ENCODE data around the gene ABCC6.

The ABCC6 gene

DNA sequence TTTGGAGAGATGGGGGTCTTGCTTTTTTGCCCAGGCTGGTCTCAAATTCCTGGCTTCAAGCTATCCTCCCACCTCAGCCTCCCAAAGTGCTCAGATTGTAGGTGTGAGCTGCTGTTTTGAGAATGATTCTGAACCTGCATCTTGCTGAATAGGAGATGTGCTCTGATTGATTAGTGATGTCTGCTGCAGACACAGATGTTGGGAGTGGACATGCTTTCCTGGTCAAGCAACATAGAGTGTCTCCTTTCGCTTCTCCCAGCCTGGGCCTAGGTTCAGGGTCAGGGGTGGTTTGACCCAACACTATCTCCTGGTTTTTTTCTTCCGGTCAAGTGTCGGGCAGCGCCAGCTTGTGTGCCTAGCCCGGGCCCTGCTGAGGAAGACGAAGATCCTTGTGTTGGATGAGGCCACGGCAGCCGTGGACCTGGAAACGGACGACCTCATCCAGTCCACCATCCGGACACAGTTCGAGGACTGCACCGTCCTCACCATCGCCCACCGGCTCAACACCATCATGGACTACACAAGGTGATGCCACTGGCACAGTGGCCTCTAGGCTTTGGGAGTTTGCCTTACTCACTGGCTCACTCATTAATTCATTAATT, 85.2 kb downstream of the ABCC6 start:
- no peaks in the 10 kb centered on the region for H3K9me3 ChIP-seq (ENCODE audit: control insufficient read depth in 1 of 2, low read length in 2 of 2)
- peaks cover 59 to 85% of the 10 kb centered on the region in 2 donors for H3K36me3 ChIP-seq (ENCODE audit: control insufficient read depth in 1 of 2, insufficient read depth in 2 of 2, low read length in 2 of 2)
- no peak overlapping the region for H3K4me3 ChIP-seq (ENCODE audit: low read depth in 1 of 2, low read length in 2 of 2)
- H3K4me1 ChIP-seq (ENCODE audit: control insufficient read depth in 1 of 2, insufficient read depth in 2 of 2, low read length in 2 of 2), result peaks cover 0 to 3% of the 10 kb centered on the region in 2 donors
- H3K27me3 ChIP-seq (ENCODE audit: low read depth, low read length), result no peaks in the 10 kb centered on the region
- no peak overlapping the region for H3K27ac ChIP-seq (ENCODE audit: low read length)

DNA sequence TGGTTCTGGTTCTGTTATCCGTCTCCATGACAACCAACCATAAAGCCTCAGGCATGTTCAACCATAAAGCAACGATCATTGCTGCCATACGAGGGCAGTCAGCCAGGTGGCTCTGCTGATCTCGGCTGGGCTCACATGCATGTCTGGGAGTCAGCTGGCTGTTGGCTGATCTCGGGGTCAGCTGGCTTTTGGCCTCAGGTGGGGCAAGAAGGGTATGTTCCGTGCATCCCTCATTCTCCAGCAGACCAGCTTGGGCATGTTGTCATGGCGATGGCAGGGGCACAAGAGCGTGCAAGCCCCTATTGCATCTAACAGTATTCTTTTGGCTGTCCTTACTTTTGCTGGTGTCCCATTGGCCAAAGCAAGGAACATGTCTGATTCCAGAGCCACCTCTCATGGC, 86.2 kb downstream of the ABCC6 start:
- no peaks in the 10 kb centered on the region for H3K27me3 ChIP-seq (ENCODE audit: low read depth, low read length)
- H3K36me3 ChIP-seq (ENCODE audit: control insufficient read depth in 1 of 2, insufficient read depth in 2 of 2, low read length in 2 of 2), result peaks cover 58 to 85% of the 10 kb centered on the region in 2 donors
- H3K9me3 ChIP-seq (ENCODE audit: control insufficient read depth in 1 of 2, low read length in 2 of 2), result no peaks in the 10 kb centered on the region
- peaks cover 0 to 3% of the 10 kb centered on the region in 2 donors for H3K4me1 ChIP-seq (ENCODE audit: control insufficient read depth in 1 of 2, insufficient read depth in 2 of 2, low read length in 2 of 2)
- H3K27ac ChIP-seq (ENCODE audit: low read length), result no peak overlapping the region
- no peak overlapping the region for H3K4me3 ChIP-seq (ENCODE audit: low read depth in 1 of 2, low read length in 2 of 2)

DNA sequence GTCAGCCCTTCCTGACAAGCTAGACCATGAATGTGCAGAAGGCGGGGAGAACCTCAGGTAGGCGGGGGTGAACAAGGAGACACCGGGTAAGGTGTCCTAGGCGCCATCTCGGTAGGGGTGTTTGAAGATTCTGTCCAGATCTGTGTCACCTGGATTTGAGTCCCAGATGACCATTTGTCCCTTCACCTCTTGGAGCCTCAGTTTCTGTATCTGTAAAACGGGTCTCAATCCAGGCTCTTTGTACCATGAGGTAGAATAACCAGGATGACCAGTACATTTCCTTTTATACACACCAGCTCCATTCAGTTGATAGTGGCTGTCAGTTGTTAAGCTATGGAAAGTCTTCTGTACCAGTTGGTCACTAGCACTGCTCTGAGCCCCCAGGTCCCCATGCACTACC, 86.7 kb downstream of the ABCC6 start:
- Histone ChIP-seq H3K27ac (ENCODE audit: low read length) (no peak overlapping the region), H3K27me3 (ENCODE audit: low read depth, low read length) (no peaks in the 10 kb centered on the region), H3K9me3 (ENCODE audit: control insufficient read depth in 1 of 2, low read length in 2 of 2) (no peaks in the 10 kb centered on the region), H3K36me3 (ENCODE audit: control insufficient read depth in 1 of 2, insufficient read depth in 2 of 2, low read length in 2 of 2) (peaks cover 60 to 85% of the 10 kb centered on the region in 2 donors), H3K4me3 (ENCODE audit: low read depth in 1 of 2, low read length in 2 of 2) (no peak overlapping the region), H3K4me1 (ENCODE audit: control insufficient read depth in 1 of 2, insufficient read depth in 2 of 2, low read length in 2 of 2) (peaks cover 0 to 2% of the 10 kb centered on the region in 2 donors)

DNA sequence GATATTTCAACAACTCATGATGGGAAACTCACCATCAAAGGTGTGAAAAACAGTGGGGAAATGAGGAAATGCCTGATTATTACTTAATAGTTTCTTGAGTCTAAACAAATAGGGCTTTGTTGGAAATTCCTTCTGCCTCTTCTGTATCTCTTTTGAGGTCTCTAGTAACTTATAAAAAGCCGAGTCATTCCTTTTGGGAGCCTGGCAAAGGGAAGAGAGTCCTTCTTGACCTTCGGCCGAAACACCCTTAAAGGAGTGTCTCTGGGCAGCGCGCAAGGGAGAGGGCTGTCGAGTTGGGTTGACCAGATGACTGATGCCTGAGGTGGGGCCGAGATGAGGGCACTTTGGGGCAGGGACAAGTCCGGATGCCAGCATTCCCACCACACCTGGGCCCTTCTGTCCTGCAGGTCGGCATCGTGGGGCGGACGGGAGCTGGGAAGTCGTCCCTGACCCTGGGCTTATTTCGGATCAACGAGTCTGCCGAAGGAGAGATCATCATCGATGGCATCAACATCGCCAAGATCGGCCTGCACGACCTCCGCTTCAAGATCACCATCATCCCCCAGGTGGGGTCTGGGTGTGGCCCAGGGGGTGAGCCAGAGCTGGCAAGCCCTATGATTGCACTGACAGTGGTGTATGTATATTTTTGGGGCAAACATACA, 89.2 kb downstream of the ABCC6 start:
- no peaks in the 10 kb centered on the region for H3K27me3 ChIP-seq (ENCODE audit: low read depth, low read length)
- H3K36me3 ChIP-seq (ENCODE audit: control insufficient read depth in 1 of 2, insufficient read depth in 2 of 2, low read length in 2 of 2), result peaks cover 51 to 66% of the 10 kb centered on the region in 2 donors
- no peaks in the 10 kb centered on the region for H3K4me1 ChIP-seq (ENCODE audit: control insufficient read depth in 1 of 2, insufficient read depth in 2 of 2, low read length in 2 of 2)
- no peaks in the 10 kb centered on the region for H3K9me3 ChIP-seq (ENCODE audit: control insufficient read depth in 1 of 2, low read length in 2 of 2)
- H3K27ac ChIP-seq (ENCODE audit: low read length), result no peak overlapping the region
- no peak overlapping the region for H3K4me3 ChIP-seq (ENCODE audit: low read depth in 1 of 2, low read length in 2 of 2)

DNA sequence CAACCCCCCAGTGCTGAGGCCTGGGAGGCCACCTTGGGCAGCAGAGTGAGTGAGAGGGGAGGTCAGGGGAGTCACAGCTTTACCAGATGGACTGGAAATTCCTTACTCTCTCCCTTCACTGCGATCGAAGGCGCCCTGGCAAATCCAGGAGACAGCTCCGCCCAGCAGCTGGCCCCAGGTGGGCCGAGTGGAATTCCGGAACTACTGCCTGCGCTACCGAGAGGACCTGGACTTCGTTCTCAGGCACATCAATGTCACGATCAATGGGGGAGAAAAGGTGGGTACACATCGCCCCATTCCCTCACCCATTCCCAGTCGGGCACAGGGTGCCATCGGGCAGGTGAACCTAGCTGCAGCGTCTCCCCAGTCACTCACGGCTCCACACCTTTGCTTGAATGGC, 91.6 kb downstream of the ABCC6 start:
- H3K4me1 ChIP-seq (ENCODE audit: control insufficient read depth in 1 of 2, insufficient read depth in 2 of 2, low read length in 2 of 2), result peaks cover 0 to 4% of the 10 kb centered on the region in 2 donors
- H3K27me3 ChIP-seq (ENCODE audit: low read depth, low read length), result no peaks in the 10 kb centered on the region
- no peak overlapping the region for H3K4me3 ChIP-seq (ENCODE audit: low read depth in 1 of 2, low read length in 2 of 2)
- no peaks in the 10 kb centered on the region for H3K9me3 ChIP-seq (ENCODE audit: control insufficient read depth in 1 of 2, low read length in 2 of 2)
- H3K27ac ChIP-seq (ENCODE audit: low read length), result no peak overlapping the region
- H3K36me3 ChIP-seq (ENCODE audit: control insufficient read depth in 1 of 2, insufficient read depth in 2 of 2, low read length in 2 of 2), result peaks cover 44 to 45% of the 10 kb centered on the region in 2 donors

DNA sequence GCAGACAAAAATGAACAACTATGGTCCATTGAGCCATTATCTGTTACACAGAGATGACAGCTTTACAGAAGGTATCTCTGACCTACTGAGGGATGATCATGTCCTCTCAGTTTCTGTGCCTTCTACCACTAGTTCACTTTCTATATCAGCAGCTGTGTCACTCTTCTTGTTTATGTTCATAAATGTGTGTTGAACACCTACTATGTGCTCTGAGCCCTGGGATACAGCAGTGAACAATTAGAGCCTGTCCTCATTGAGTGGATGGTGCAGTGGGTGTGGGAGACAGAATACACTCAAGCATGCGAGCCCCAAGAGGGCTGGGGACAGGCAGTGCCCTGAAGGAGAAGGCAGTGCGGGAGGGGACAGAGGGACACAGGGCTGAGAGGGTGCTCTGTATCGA, 92.1 kb downstream of the ABCC6 start:
- no peak overlapping the region for H3K4me3 ChIP-seq (ENCODE audit: low read depth in 1 of 2, low read length in 2 of 2)
- H3K4me1 ChIP-seq (ENCODE audit: control insufficient read depth in 1 of 2, insufficient read depth in 2 of 2, low read length in 2 of 2), result peaks cover 0 to 4% of the 10 kb centered on the region in 2 donors
- H3K27ac ChIP-seq (ENCODE audit: low read length), result no peak overlapping the region
- H3K27me3 ChIP-seq (ENCODE audit: low read depth, low read length), result no peaks in the 10 kb centered on the region
- peaks cover 40 to 41% of the 10 kb centered on the region in 2 donors for H3K36me3 ChIP-seq (ENCODE audit: control insufficient read depth in 1 of 2, insufficient read depth in 2 of 2, low read length in 2 of 2)
- no peaks in the 10 kb centered on the region for H3K9me3 ChIP-seq (ENCODE audit: control insufficient read depth in 1 of 2, low read length in 2 of 2)

DNA sequence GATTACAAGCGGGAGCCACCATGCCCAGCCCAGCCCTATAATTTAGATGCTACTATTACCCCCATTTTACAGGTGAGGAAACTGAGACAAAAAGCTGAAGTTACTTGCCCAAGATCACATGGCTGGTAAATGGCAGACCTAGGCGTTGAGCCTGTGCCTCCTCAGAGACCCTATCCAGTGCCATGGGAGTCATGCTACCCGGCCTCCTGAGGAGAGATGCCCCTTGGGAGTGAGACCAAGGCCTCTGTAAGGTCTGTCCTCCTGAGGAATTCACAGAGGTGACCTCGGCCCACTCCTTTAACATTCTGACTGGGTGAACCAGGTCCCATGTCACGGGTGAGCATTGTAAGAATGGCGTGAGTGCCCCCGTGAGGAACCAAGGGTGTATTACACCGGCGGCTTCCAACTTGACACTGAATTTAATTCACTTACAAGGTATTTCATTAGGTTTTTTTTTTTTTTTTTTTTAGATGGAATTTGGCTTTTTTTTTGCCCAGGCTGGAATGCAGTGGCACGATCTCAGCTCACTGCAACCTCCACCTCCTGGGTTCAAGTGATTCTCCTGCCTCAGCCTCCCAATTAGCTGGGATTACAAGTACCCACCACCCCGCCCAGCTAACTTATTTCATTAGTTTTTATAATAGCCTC, 95.7 kb downstream of the ABCC6 start:
- H3K36me3 ChIP-seq (ENCODE audit: control insufficient read depth in 1 of 2, insufficient read depth in 2 of 2, low read length in 2 of 2), result peaks cover 38 to 41% of the 10 kb centered on the region in 2 donors
- H3K27ac ChIP-seq (ENCODE audit: low read length), result no peak overlapping the region
- H3K9me3 ChIP-seq (ENCODE audit: control insufficient read depth in 1 of 2, low read length in 2 of 2), result peaks cover 0 to 9% of the 10 kb centered on the region in 2 donors

DNA sequence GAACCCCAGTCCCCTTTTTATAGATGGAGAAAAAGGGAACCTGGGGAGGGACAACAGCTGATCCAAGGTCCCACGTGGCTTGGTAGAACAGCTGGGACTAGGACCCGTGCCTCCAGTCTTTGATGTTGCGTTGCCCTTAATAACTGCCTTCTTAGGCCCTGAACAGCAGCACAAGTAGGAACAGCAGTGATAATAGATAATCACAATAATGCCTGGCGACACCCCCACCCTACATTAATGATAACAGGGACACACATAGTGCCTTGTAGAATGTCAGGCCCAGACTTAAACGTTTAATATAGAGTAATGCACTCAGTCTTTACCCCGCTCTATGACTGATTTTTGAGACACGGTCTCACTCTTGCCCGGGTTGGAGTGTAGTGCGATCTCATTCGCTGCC, 96.4 kb downstream of the ABCC6 start:
- Histone ChIP-seq H3K27me3 (ENCODE audit: low read depth, low read length) (no peaks in the 10 kb centered on the region), H3K4me3 (ENCODE audit: low read depth in 1 of 2, low read length in 2 of 2) (no peak overlapping the region), H3K36me3 (ENCODE audit: control insufficient read depth in 1 of 2, insufficient read depth in 2 of 2, low read length in 2 of 2) (peaks cover 40 to 44% of the 10 kb centered on the region in 2 donors), H3K27ac (ENCODE audit: low read length) (no peak overlapping the region), H3K4me1 (ENCODE audit: control insufficient read depth in 1 of 2, insufficient read depth in 2 of 2, low read length in 2 of 2) (peaks cover 0 to 4% of the 10 kb centered on the region in 2 donors), H3K9me3 (ENCODE audit: control insufficient read depth in 1 of 2, low read length in 2 of 2) (peaks cover 0 to 9% of the 10 kb centered on the region in 2 donors)

More for the DNA sequence above, 95.7 kb downstream of the ABCC6 start:
- peaks cover 0 to 4% of the 10 kb centered on the region in 2 donors for H3K4me1 ChIP-seq (ENCODE audit: control insufficient read depth in 1 of 2, insufficient read depth in 2 of 2, low read length in 2 of 2)
- H3K27me3 ChIP-seq (ENCODE audit: low read depth, low read length), result no peaks in the 10 kb centered on the region
- H3K4me3 ChIP-seq (ENCODE audit: low read depth in 1 of 2, low read length in 2 of 2), result no peak overlapping the region

DNA sequence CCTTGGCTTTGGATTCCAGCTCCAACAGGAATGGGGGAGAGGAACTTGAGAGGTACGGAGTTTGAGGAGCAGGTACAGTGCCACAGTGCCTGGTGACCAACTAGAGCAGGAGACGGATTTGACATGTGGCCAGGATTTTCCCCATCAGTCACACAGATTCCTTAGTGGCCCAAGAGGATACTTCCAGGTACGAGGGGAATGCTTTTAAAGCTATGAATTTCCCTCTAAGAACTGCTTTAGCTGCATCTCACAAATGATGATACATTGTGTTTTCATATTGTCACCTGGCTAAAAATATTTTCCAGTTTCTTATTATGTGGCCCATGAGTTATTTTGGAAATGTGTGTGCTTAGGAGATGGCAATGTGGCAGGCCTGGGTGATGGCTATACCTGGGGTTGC, 98.3 kb downstream of the ABCC6 start:
- Histone ChIP-seq H3K36me3 (ENCODE audit: control insufficient read depth in 1 of 2, insufficient read depth in 2 of 2, low read length in 2 of 2) (peaks cover 36 to 52% of the 10 kb centered on the region in 2 donors), H3K27ac (ENCODE audit: low read length) (no peak overlapping the region), H3K4me1 (ENCODE audit: control insufficient read depth in 1 of 2, insufficient read depth in 2 of 2, low read length in 2 of 2) (peaks cover 2 to 4% of the 10 kb centered on the region in 2 donors), H3K27me3 (ENCODE audit: low read depth, low read length) (no peaks in the 10 kb centered on the region), H3K4me3 (ENCODE audit: low read depth in 1 of 2, low read length in 2 of 2) (no peak overlapping the region), H3K9me3 (ENCODE audit: control insufficient read depth in 1 of 2, low read length in 2 of 2) (peaks cover 0 to 9% of the 10 kb centered on the region in 2 donors)

DNA sequence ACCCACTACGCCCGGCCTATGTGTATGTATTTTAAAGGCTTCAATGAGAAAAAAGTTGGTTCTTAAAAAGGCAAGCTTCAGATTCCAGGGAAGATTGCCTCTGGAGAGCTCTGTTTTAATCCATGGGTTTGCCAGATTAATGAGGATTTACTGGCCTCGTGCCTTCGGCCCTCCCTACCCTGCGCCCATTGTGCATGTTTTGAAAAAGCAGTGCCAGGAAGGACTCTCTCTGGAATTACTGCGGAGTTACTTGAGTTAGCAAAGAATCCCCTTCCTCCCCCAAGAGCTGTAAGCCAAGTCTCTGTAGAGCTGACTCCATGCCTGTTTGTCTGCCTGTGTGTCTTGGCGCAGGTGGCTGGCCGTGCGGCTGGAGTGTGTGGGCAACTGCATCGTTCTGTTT, 98.9 kb downstream of the ABCC6 start:
- H3K36me3 ChIP-seq (ENCODE audit: control insufficient read depth in 1 of 2, insufficient read depth in 2 of 2, low read length in 2 of 2), result peaks cover 36 to 53% of the 10 kb centered on the region in 2 donors

DNA sequence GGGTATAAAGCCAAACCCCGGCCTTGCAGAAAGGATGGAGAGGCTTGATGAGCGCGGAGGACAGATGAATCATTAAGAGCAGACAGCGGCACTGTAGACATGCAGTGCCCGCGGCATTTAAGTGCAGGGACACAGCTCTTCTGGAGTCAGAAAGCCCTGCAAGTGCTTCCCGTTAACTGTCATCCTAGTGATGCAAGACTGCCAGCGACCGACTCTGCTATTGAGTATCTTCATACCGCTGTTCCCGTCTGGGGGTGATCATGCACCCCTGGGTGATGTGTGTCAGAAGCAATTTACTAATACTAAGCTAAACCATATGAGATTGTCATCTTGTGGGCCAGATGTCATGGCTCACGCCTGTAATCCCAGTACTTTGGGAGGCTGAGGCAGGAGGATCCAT, 101.0 kb downstream of the ABCC6 start:
- Histone ChIP-seq H3K4me3 (ENCODE audit: low read depth in 1 of 2, low read length in 2 of 2) (no peak overlapping the region), H3K9me3 (ENCODE audit: control insufficient read depth in 1 of 2, low read length in 2 of 2) (peaks cover 0 to 13% of the 10 kb centered on the region in 2 donors), H3K4me1 (ENCODE audit: control insufficient read depth in 1 of 2, insufficient read depth in 2 of 2, low read length in 2 of 2) (peaks cover 6% of the 10 kb centered on the region in 2 donors), H3K27ac (ENCODE audit: low read length) (no peak overlapping the region), H3K27me3 (ENCODE audit: low read depth, low read length) (no peaks in the 10 kb centered on the region), H3K36me3 (ENCODE audit: control insufficient read depth in 1 of 2, insufficient read depth in 2 of 2, low read length in 2 of 2) (peaks cover 29 to 63% of the 10 kb centered on the region in 2 donors)

More for the DNA sequence above, 98.9 kb downstream of the ABCC6 start:
- no peak overlapping the region for H3K27ac ChIP-seq (ENCODE audit: low read length)
- H3K9me3 ChIP-seq (ENCODE audit: control insufficient read depth in 1 of 2, low read length in 2 of 2), result peaks cover 0 to 9% of the 10 kb centered on the region in 2 donors
- H3K4me3 ChIP-seq (ENCODE audit: low read depth in 1 of 2, low read length in 2 of 2), result no peak overlapping the region
- H3K27me3 ChIP-seq (ENCODE audit: low read depth, low read length), result no peaks in the 10 kb centered on the region
- H3K4me1 ChIP-seq (ENCODE audit: control insufficient read depth in 1 of 2, insufficient read depth in 2 of 2, low read length in 2 of 2), result peaks cover 4 to 6% of the 10 kb centered on the region in 2 donors

All from muscle layer of duodenum (tissue), 2 donors.